ENCODE results near the gene CCDC197. TPM values are rescaled to one million over a fixed set of nuclear protein-coding genes. Genes with fewer than 3 reads are reported as not detected.

CCDC197 gene
- not detected for total RNA-seq
- long read RNA-seq: 0 reads

DNA sequence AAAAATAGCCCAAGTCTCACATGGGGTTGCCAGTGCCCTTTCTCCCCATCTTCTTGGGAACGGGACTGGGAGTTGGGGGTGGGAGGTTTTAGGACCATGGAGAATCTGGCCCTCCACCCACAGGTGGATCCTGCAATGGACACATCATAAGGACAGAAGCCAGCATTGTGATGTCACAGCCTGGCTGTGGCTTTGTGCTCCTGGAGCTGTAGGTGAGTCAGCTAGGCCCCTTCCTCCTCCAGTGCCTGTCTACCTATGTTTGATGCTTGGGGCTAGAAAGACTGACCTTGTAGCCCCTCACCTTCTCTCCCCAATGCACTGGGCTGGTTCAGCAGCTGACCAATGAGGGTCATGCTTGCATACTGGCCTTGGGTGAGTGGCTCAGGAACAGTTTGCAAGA, at the start of gene CCDC197:
CCDC197 (plus strand) TSS at position 220 of the 400 bp plus-strand sequence. CDS start 831 bp downstream, outside the sequence.
- Histone ChIP-seq H3K9me3 (no peaks in the 10 kb centered on the region), H3K27me3 (ENCODE audit: low read depth) (peaks cover 26% of the 10 kb centered on the region), H3K27ac (no peak within 1 kb of the TSS), H3K36me3 (no peaks in the 10 kb centered on the region), H3K4me1 (no peaks in the 10 kb centered on the region), H3K4me3 (no peak within 1 kb of the TSS)
- intact Hi-C loops (cut with DNase I): no loop called here
- TF ChIP-seq, protein P1, sequence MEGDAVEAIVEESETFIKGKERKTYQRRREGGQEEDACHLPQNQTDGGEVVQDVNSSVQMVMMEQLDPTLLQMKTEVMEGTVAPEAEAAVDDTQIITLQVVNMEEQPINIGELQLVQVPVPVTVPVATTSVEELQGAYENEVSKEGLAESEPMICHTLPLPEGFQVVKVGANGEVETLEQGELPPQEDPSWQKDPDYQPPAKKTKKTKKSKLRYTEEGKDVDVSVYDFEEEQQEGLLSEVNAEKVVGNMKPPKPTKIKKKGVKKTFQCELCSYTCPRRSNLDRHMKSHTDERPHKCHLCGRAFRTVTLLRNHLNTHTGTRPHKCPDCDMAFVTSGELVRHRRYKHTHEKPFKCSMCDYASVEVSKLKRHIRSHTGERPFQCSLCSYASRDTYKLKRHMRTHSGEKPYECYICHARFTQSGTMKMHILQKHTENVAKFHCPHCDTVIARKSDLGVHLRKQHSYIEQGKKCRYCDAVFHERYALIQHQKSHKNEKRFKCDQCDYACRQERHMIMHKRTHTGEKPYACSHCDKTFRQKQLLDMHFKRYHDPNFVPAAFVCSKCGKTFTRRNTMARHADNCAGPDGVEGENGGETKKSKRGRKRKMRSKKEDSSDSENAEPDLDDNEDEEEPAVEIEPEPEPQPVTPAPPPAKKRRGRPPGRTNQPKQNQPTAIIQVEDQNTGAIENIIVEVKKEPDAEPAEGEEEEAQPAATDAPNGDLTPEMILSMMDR (IDR thresholded peaks at IDR 0.05): no peak
- ATAC-seq (no peak), DNase-seq (no peak)

DNA sequence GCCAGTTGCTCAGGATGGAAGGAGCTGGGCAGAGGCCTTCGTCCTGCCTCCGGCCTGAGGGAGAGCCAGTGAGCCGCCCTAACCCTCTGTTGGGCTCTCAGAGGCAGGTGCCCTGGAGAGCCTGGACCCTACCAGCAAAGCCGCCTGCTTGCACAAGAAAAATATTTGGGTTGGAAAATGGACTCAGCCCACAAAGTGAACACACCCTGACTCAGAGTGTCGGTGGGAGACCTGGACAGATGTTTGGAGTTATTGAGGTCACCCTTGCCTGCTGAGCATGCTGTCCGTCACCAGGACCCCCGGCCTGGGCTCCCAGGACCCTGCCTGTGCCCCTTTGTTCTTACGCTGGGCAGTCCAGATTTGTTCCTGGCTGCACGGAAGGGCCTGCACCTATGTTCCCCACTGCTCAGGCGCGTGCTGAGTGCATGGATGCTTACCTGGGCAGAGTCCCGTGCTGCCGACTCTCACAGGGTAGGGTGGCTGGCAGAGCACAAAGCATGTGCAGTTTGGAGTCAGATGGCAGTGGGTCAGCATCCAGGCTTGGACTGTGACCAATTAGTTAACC, 47.5 kb upstream of the CCDC197 start:
- peak; percentile 39 for DNase-seq
- Histone ChIP-seq H3K27me3 (ENCODE audit: low read depth) (no peaks in the 10 kb centered on the region), H3K9me3 (no peaks in the 10 kb centered on the region), H3K36me3 (no peaks in the 10 kb centered on the region), H3K4me3 (no peak overlapping the region), H3K4me1 (peaks cover 1% of the 10 kb centered on the region), H3K27ac (no peak overlapping the region)
- ATAC-seq: no peak
- TF ChIP-seq, protein P1 (IDR thresholded peaks at IDR 0.05): no peak
- intact Hi-C loops (cut with DNase I): no loop called here

DNA sequence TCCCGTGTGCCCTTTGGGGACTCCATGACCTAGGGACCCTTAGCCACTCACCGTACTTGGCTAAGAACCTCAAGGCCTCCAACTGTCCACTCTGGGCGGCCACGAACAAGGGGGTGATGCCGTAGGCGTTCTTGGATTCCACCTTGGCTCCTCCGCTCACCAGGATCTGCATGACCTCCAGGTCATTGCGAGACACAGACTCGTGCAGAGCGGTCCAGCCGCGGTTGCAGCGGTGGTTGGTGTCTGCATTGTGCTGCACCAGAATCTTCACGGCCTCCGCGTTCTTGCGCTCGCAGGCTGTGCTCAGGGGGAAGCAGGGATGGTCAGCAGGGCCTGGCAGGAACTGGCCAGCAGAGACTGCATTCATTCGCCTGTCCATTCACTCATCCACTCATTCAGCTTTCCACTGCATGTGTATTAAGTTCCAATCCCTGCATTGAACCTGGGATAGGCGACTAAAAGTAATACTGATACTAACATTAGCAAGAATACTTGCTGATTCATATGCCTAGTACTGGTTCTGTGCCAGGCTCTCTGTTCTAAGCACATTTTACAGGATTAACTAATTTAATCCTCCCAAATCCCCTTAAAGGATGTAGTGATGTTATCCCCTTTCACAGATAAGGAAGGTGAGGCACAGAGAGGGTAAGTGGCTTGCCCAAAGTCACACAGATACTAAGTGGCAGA, 46.0 kb upstream of the CCDC197 start:
- ATAC-seq (no peak), DNase-seq (no peak)
- intact Hi-C loops (cut with DNase I): no loop called here
- H3K4me1 ChIP-seq: peaks cover 16% of the 10 kb centered on the region
- no peaks in the 10 kb centered on the region for H3K9me3 ChIP-seq
- no peak overlapping the region for H3K4me3 ChIP-seq
- H3K27me3 ChIP-seq (ENCODE audit: low read depth): no peaks in the 10 kb centered on the region
- TF ChIP-seq, protein P1 (IDR thresholded peaks at IDR 0.05): no peak
- no peak overlapping the region for H3K27ac ChIP-seq
- no peaks in the 10 kb centered on the region for H3K36me3 ChIP-seq

DNA sequence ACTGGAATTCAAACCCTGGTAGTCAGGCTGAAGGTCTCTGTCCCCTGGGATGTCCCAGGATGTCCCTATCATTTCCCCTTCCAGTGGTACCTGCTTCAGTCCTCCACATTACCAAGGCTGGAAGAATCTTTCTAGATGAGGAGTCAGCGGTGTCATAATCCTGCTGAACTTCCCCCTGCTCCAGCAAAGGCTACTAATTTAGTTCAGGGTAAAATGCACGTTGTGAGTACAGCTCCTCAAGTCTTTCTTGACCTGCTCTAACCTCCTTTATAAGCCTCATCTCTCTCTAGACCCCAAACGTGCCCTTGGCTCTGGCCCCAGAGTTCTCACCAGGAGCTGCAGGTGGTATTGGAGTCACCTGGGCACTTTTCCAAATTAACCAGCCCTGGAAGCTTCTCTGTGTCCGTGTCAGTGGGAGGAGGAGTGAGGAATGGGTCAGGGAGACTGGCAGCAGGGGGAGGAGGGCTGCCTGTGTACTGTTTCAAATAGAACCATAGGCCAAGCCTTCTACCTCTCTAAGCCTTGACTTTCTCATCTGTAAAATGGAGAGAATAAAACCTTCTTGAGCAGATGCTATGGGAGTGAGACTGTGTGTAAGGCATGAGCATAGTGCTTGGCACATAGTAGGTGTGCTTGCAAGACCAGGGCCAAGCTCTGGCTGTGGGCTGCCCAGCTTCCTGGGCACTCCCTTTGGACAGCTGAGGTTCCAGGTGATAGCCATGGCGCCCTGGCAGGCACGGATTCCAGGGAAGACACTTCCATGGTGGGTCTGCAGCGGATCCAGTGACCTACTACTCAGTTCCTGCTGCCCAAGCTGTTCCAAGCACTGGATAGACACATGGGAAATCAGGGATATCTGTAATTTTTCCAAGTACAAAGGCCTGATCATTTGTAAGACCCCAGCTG, 45.2 kb upstream of the CCDC197 start:
- H3K36me3 ChIP-seq: no peaks in the 10 kb centered on the region
- intact Hi-C loops (cut with DNase I): no loop called here
- TF ChIP-seq, protein P1 (IDR thresholded peaks at IDR 0.05): no peak
- no peaks in the 10 kb centered on the region for H3K27me3 ChIP-seq (ENCODE audit: low read depth)
- DNase-seq (peak; percentile 3), ATAC-seq (no peak)
- H3K4me3 ChIP-seq: no peak overlapping the region
- H3K9me3 ChIP-seq: no peaks in the 10 kb centered on the region
- peaks cover 24% of the 10 kb centered on the region for H3K4me1 ChIP-seq
- no peak overlapping the region for H3K27ac ChIP-seq

DNA sequence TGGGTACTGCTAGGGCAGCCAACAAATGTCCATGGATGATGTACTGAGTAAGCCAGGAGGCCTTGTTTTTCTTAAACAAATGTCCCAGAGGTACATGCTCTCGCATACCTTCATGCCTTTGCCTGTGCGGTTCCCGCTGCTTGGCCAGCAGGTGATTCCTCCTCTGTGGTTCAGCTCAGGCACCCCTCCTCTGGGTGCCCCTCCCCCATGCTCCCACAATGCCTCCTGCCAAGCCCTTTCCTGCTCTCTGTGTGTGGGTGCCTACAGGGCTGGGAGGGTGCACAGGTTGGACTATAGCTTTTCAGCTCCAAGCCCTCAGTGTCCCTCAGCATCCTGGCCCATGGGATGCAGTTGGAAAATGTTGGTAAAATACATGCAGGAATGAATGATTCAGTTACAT, 44.3 kb upstream of the CCDC197 start:
- Histone ChIP-seq H3K4me3 (no peak overlapping the region), H3K9me3 (no peaks in the 10 kb centered on the region), H3K36me3 (no peaks in the 10 kb centered on the region), H3K27ac (no peak overlapping the region), H3K4me1 (peaks cover 27% of the 10 kb centered on the region), H3K27me3 (ENCODE audit: low read depth) (no peaks in the 10 kb centered on the region)
- intact Hi-C loops (cut with DNase I): no loop called here
- ATAC-seq (no peak), DNase-seq (no peak)
- TF ChIP-seq, protein P1 (IDR thresholded peaks at IDR 0.05): no peak

Data from lower lobe of right lung (tissue), 2 donors.